IPS-NIHi11 (cell line): Measurements from ENCODE around the gene TMEM125.

ENCODE experiments used
- DNase-seq: peaks from one replicate; pipeline ENCODE4 v3.0.0; 2012; ENCODE audit warnings: mixed read lengths, low spot score

The TMEM125 gene

DNA sequence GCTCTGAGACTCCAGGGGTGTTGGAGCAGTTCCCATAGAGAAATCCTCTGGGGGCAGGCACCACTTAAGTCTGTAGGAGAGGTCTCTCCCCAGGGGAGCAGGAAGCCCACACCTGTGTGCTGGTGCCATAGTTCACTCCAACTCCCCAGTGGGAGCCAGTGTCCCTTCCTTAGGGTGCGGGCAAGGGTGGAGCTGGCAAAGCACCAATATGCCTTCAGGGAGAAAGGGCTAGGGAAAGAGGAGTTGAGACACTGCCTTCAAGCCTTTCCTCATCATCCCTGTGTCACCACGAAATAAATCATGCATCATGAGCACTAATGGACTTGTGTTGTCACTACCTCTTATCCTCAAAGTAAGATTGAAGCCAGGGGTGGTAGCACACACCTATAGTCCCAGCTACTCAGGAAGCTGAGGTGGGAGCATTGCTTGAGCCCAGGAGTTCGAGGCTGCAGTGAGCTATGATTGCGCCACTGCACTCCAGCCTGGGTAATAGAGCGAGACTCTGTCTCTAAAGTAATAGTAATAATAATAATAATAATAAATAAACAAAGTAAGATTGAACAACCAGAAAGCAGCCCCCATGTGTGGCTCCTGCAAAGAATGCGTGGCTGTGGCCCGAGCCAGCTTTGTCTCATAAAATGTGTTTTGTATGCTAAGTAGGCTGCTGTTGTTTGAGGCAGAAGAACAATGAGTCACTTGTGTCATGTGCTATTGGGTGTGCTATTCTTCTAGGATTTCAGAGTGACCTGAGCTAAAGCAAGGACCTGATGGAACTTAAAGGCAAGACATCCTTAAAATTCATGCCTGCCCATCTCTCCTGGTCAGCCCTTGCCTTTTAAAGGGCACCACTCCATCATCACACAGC lies 24.3 kb downstream of the TMEM125 start:
- no peak for DNase-seq

- no peak for DNase-seq
Measured at GRCh38 chr1:43294761-43295160, 25.0 kb downstream of the TMEM125 start.

- no peak for DNase-seq
Measured at GRCh38 chr1:43296207-43296606, 26.4 kb downstream of the TMEM125 start.

GRCh38 chr1:43298055-43298454 lies 28.3 kb downstream of the TMEM125 start:
- no peak for DNase-seq

DNA sequence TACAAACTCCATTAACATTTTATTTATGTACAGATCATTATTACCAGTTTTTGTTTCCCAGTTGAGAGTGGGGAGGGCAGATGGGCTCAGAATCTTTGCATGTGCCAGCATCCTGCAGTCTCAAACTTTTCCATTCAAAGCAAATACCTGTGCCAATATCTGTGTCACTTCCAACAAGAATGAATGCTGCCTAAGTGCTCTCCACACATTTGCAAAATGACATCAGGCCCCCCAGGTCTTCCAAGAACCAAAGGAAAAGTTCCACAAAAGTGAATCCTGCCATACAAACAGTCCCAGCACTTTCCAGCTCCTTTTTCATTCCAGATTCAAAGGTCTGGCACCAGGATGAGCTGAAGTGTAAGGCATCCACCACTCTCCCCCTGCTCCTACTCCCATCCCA lies 29.3 kb downstream of the TMEM125 start:
- no peak for DNase-seq

GRCh38 chr1:43300378-43301094 lies 30.8 kb downstream of the TMEM125 start, which contains the start of gene TIE1:
TSS of gene TIE1 (plus strand) at chr1:43300982. CDS start at chr1:43301072, 90 bp downstream.
- no peak for DNase-seq

GRCh38 chr1:43302201-43302600 lies 32.4 kb downstream of the TMEM125 start:
- DNase-seq = no peak

DNA sequence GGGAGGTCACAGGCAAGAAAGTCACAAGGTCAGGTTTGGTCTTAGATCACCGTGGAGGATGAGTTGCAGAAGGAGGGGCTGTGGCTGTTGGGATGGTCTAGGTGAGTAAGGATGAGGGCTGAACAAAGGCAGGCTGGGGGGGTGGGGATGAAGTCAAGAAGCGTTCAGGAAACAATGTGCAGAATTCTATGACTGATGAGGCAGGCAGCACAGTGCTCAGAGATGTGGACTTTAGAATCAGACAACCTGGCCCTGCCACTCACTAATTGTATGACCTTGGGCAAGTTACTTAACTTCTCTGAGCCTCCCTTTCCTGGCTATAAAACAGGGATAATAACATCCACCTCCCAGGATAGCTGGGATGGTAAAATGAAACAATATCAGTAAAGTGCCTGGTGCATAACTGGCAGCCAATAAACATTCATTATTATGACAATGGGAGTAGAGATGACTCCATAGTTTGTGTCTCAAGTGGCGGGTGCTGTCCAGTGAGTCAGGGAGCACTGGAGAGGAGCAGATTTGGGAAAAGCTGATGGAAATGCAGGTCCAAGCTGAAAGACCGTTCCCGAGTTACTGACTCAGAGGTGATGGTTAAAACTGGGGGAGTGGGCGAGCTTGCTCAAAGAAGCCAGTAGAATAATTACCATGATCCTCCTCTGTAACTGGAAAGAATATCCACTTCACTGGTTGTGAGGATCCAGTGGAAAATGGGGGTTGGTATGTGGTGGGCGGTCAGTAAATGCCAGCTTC lies 33.1 kb downstream of the TMEM125 start:
- DNase-seq = no peak

DNA sequence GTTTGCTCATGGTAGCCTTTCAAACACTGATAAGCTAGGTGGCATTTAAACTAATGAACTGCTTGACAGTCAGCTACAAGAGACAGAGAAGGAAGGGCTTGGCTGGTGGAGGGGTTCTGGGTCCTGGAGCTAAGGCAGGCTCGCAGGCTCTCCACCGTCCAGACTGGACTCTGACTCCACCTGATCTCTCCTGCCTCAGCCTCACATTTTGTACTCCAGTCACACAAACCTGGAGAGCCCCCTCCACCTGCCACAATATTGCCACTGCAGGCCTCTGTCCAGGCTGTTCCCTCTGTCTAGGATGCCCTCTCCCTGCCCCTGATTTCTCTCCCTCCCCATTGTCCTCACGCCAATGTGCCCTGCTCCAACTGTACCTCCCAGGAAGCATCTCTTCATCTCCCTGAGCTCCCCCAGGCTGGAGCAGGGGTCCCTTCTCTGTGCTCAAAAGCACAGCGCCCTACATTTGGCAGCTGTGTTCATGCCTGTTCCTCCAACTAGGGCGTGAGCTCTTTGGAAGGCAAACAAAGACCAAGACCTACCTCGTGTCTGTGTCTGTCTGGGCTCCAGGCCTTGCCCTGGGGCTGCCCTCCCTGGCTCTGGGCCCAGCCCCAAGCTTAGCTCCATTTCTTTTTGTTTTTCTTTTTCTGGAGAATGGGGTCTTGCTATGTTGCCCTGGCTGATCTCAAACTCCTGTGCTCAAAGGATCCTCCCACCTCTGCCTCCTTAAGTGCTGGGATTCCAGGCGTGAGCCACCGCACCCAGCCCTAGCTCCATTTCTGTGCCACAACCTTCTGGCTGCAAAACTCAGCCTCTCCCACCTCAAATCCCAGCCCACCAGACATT lies 33.9 kb downstream of the TMEM125 start:
- DNase-seq = no peak

DNA sequence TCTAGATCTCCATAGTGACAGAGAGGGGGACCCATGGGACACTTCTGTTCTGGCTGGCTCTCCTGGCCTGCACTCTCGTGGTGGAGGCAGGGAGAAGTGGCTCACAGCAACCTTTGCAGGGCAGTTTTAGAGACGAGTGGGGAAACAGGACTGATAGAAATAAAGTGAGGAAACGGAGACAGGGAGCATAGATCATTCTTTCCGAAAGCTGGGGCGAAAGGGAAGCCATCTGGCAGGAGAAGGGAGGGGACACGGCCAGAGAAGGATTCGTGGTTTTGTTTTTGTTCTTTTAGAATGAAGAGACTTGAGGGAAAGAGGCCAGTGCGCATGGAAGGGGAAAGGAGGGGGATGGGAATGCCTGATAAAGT lies 34.5 kb downstream of the TMEM125 start:
- DNase-seq = no peak

DNA sequence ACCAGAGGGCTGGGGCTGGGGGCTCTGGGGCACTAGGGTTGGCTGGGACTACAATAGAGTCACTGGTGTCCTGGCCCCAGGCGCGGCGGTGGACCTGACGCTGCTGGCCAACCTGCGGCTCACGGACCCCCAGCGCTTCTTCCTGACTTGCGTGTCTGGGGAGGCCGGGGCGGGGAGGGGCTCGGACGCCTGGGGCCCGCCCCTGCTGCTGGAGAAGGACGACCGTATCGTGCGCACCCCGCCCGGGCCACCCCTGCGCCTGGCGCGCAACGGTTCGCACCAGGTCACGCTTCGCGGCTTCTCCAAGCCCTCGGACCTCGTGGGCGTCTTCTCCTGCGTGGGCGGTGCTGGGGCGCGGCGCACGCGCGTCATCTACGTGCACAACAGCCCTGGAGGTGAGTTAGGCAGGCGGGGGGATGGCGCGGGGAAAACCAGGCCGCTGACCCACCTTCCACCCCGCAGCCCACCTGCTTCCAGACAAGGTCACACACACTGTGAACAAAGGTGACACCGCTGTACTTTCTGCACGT lies 35.1 kb downstream of the TMEM125 start:
- DNase-seq = no peak

DNA sequence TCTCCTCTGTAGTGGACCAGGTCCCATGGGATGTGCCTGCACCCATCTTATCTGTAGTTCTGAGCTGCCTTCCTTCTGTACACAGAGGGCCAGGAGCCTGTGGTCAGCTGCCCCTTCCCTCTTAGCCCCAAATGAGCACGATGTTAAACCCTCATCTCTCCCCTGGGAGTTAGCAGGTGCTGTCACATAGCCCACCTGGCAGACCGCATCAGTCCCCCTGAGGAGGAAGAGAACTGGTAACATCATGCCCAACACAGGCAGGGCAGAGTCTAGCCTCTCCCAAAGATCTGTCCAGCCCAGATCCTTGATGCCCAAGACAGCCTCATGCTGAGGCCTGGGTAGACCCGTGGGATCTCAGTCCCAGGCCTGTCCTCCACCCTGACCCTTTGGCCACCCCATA lies 35.7 kb downstream of the TMEM125 start:
- DNase-seq = no peak

- DNase-seq = no peak
Measured at GRCh38 chr1:43305926-43306687, 36.3 kb downstream of the TMEM125 start.

- no peak for DNase-seq
Measured at GRCh38 chr1:43306688-43307457, 37.1 kb downstream of the TMEM125 start.

- DNase-seq = no peak
Measured at GRCh38 chr1:43307458-43308158, 37.8 kb downstream of the TMEM125 start.

GRCh38 chr1:43308635-43309404 lies 39.0 kb downstream of the TMEM125 start:
- no peak for DNase-seq

- no peak for DNase-seq
Measured at GRCh38 chr1:43309405-43310025, 39.7 kb downstream of the TMEM125 start.

- no peak for DNase-seq
Measured at GRCh38 chr1:43311521-43311920, 41.7 kb downstream of the TMEM125 start.
